Activated CD8-positive, alpha-beta memory T cell treated with anti-CD3 and anti-CD28 coated beads for 4 hours (primary cell): ENCODE measurements around the gene SMOC2.

Source experiments
- DNase-seq, 2 donors: peaks; one replicate each; pipeline ENCODE4 v3.0.0-alpha.2; 2020; ENCODE audit warnings: low read depth in 2 of 2

SMOC2 gene

GRCh38 chr6:168708984-168709383 is 268.0 kb downstream of the SMOC2 start:
- DNase-seq, result no peak

GRCh38 chr6:168709390-168709789 is 268.4 kb downstream of the SMOC2 start:
- no peak for DNase-seq

GRCh38 chr6:168709991-168710390 is 269.0 kb downstream of the SMOC2 start:
- no peak for DNase-seq

- no peak for DNase-seq
These were observed 270.2 kb downstream of the SMOC2 start for GRCh38 chr6:168711049-168711640.

- DNase-seq, result no peak
These were observed 270.8 kb downstream of the SMOC2 start for GRCh38 chr6:168711666-168712300.

GRCh38 chr6:168712993-168713392 is 272.0 kb downstream of the SMOC2 start:
- DNase-seq, result no peak

GRCh38 chr6:168713839-168714238 is 272.9 kb downstream of the SMOC2 start:
- DNase-seq, result no peak

GRCh38 chr6:168714547-168715260 is 273.7 kb downstream of the SMOC2 start:
- DNase-seq, result no peak

GRCh38 chr6:168715643-168716481 is 274.9 kb downstream of the SMOC2 start:
- no peak for DNase-seq

GRCh38 chr6:168716581-168716980 is 275.6 kb downstream of the SMOC2 start:
- DNase-seq, result no peak

GRCh38 chr6:168717491-168717890 is 276.5 kb downstream of the SMOC2 start:
- no peak for DNase-seq
